H1 (cell line): ENCODE data around the gene SAMD9. TPM values are rescaled to one million over a fixed set of nuclear protein-coding genes. Genes with fewer than 3 reads are reported as not detected.

ENCODE experiments used
- CTCF ChIA-PET: fragments of 300-600 bp; sonication (Branson Sonifier 250); formaldehyde crosslinking; loops from one replicate; lab custom pipeline; 2021; ENCODE audit not compliant: partially characterized antibody; lab: Charles Lee
- POLR2A ChIA-PET: fragments of 300-600 bp; sonication (Branson Sonifier 250); formaldehyde crosslinking; loops from one replicate; lab custom pipeline; 2021; ENCODE audit warnings: inconsistent platforms; ENCODE audit not compliant: partially characterized antibody; lab: Charles Lee
- DNase-seq, 2 experiments: peaks; one replicate each; pipeline versions ENCODE4 v3.0.0 to v3.0.0-alpha.2; 2010 to 2022; ENCODE audit warnings: low spot score in 2 of 2, low read depth in 1 of 2, mixed read lengths in 1 of 2
- FAIRE-seq: peaks from 2 replicates; lab custom pipeline; 2011; peaks lifted over from hg19 to GRCh38; lab: Jason Lieb, UNC
- H2AFZ ChIP-seq: 2 replicates; pipeline ENCODE4 v1.8.1; 2012; ENCODE audit warnings: low read length, inconsistent platforms
- H2AK5ac ChIP-seq: 2 replicates; pipeline ENCODE4 v1.6.1; 2013; ENCODE audit warnings: low read depth, low read length
- H2BK120ac ChIP-seq: replicated peaks from 2 replicates; pipeline ENCODE3; 2013; ENCODE audit warnings: low read depth, low read length, inconsistent platforms
- H2BK12ac ChIP-seq: 2 replicates; pipeline ENCODE4 v1.6.1; 2013; ENCODE audit warnings: low read depth, low read length
- H2BK15ac ChIP-seq: 2 replicates; pipeline ENCODE4 v1.6.1; 2013; ENCODE audit warnings: low read length
- H2BK20ac ChIP-seq: 2 replicates; pipeline ENCODE4 v1.6.1; 2013; ENCODE audit warnings: low read length
- H2BK5ac ChIP-seq: 2 replicates; pipeline ENCODE4 v1.6.1; 2013; ENCODE audit warnings: low read depth, low read length
- H3K14ac ChIP-seq: 2 replicates; pipeline ENCODE4 v1.6.1; 2013; ENCODE audit warnings: inconsistent platforms; ENCODE audit not compliant: insufficient read length
- H3K18ac ChIP-seq: 2 replicates; pipeline ENCODE4 v1.6.1; 2013; ENCODE audit warnings: low read length; ENCODE audit errors: extremely low read depth
- H3K23ac ChIP-seq: 2 replicates; pipeline ENCODE4 v1.6.1; 2013; ENCODE audit warnings: inconsistent platforms; ENCODE audit not compliant: insufficient read length
- H3K23me2 ChIP-seq: 2 replicates; pipeline ENCODE4 v1.6.1; 2013; ENCODE audit warnings: low read depth, low read length
- H3K27ac ChIP-seq: 2 replicates; pipeline ENCODE4 v1.6.1; 2011; ENCODE audit warnings: low read depth, low read length, inconsistent platforms
- H3K27me3 ChIP-seq, 4 experiments: replicated peaks in 1 of 4; 1 replicate in 1 of 4; 2 replicates in 3 of 4; pipeline versions ENCODE4 v1.6.1 to v1.8.1; 2011 to 2013; ENCODE audit warnings: low read length in 3 of 4, mild to moderate bottlenecking in 3 of 4, inconsistent platforms in 2 of 4, mixed read lengths in 2 of 4, moderate library complexity in 1 of 4; ENCODE audit not compliant: control insufficient read depth in 3 of 4, insufficient read depth in 3 of 4; ENCODE audit errors: extremely low read depth in 1 of 4
- H3K36me3 ChIP-seq, 4 experiments: 2 replicates each; pipeline versions ENCODE4 v1.6.1 to v1.8.1; 2011 to 2013; ENCODE audit warnings: mild to moderate bottlenecking in 4 of 4, low read length in 3 of 4, moderate library complexity in 2 of 4, control low read depth in 1 of 4, inconsistent platforms in 1 of 4; ENCODE audit not compliant: insufficient read depth in 4 of 4, control insufficient read depth in 2 of 4
- H3K4ac ChIP-seq: replicated peaks from 2 replicates; pipeline ENCODE3; 2013; ENCODE audit warnings: low read length, low read depth, mixed read lengths, inconsistent platforms; ENCODE audit not compliant: insufficient read length
- H3K4me1 ChIP-seq, 4 experiments: replicated peaks in 1 of 4; 1 replicate in 1 of 4; 2 replicates in 3 of 4; pipeline versions ENCODE4 v1.6.1 to v1.8.1; 2011 to 2013; ENCODE audit warnings: low read length in 3 of 4, inconsistent platforms in 2 of 4, mixed read lengths in 1 of 4; ENCODE audit not compliant: insufficient read depth in 4 of 4, control insufficient read depth in 3 of 4
- H3K4me2 ChIP-seq, 2 experiments: 2 replicates each; pipeline versions ENCODE4 v1.6.1 to v1.8.1; 2011 to 2013; ENCODE audit warnings: low read depth in 2 of 2, low read length in 2 of 2, control low read depth in 1 of 2, inconsistent platforms in 1 of 2, mild to moderate bottlenecking in 1 of 2; ENCODE audit not compliant: insufficient read depth in 1 of 2
- H3K4me3 ChIP-seq, 4 experiments: fragments of 200-600, 300-600 bp in 1 of 4; sonication (generic), shearing (Covaris generic), sonication (Bioruptor Twin) in 1 of 4; 2 replicates each; pipeline versions ENCODE4 v1.5.1 to v1.8.1; 2011 to 2016; ENCODE audit warnings: low read length in 4 of 4, low read depth in 3 of 4, control low read depth in 2 of 4, inconsistent platforms in 2 of 4, mild to moderate bottlenecking in 2 of 4, mixed read lengths in 1 of 4, moderate library complexity in 1 of 4; ENCODE audit not compliant: insufficient read depth in 2 of 4; ENCODE audit errors: extremely low read depth in 1 of 4
- H3K56ac ChIP-seq: replicated peaks from 2 replicates; pipeline ENCODE3; 2013; ENCODE audit warnings: low read depth, mild to moderate bottlenecking, mixed read lengths, low read length, inconsistent platforms; ENCODE audit not compliant: insufficient read length
- H3K79me1 ChIP-seq: 2 replicates; pipeline ENCODE4 v1.6.1; 2013; ENCODE audit warnings: low read depth, low read length, control low read depth
- H3K79me2 ChIP-seq, 2 experiments: 2 replicates each; pipeline versions ENCODE4 v1.6.1 to v1.8.1; 2012 to 2013; ENCODE audit warnings: low read length in 2 of 2, mild to moderate bottlenecking in 2 of 2, inconsistent platforms in 1 of 2; ENCODE audit not compliant: insufficient read depth in 2 of 2, control insufficient read depth in 1 of 2
- H3K9ac ChIP-seq, 4 experiments: replicated peaks in 1 of 4; 1 replicate in 1 of 4; 2 replicates in 3 of 4; pipeline versions ENCODE4 v1.6.1 to v1.8.1; 2011 to 2013; ENCODE audit warnings: low read depth in 3 of 4, low read length in 3 of 4, control low read depth in 2 of 4, mild to moderate bottlenecking in 2 of 4, moderate library complexity in 2 of 4, inconsistent platforms in 1 of 4; ENCODE audit errors: extremely low read depth in 1 of 4
- H3K9me3 ChIP-seq, 2 experiments: 2 replicates each; pipeline versions ENCODE4 v1.6.1 to v1.8.1; 2012 to 2013; ENCODE audit warnings: mild to moderate bottlenecking in 2 of 2, moderate library complexity in 2 of 2, control low read depth in 1 of 2, inconsistent platforms in 1 of 2, low read depth in 1 of 2, low read length in 1 of 2, mixed read lengths in 1 of 2; ENCODE audit not compliant: insufficient read depth in 2 of 2
- H4K20me1 ChIP-seq, 2 experiments: replicated peaks in 1 of 2; 2 replicates each; pipeline versions ENCODE3 to v1.8.1; 2011 to 2013; ENCODE audit warnings: inconsistent platforms in 2 of 2, low read length in 2 of 2, mild to moderate bottlenecking in 1 of 2; ENCODE audit not compliant: insufficient read depth in 2 of 2, control insufficient read depth in 1 of 2
- H4K5ac ChIP-seq: 2 replicates; pipeline ENCODE4 v1.6.1; 2013; ENCODE audit warnings: low read length, low read depth, mixed read lengths, inconsistent platforms; ENCODE audit not compliant: insufficient read length
- H4K8ac ChIP-seq: 2 replicates; pipeline ENCODE4 v1.8.0; 2013; ENCODE audit warnings: mild to moderate bottlenecking, moderate library complexity, low read length, inconsistent platforms; ENCODE audit not compliant: insufficient read depth; ENCODE audit errors: extremely low read depth
- H4K91ac ChIP-seq: replicated peaks from 2 replicates; pipeline ENCODE3; 2013; ENCODE audit warnings: low read length, mixed read lengths, inconsistent platforms; ENCODE audit not compliant: insufficient read length
- CHD2 ChIP-seq: IDR thresholded peaks from 2 replicates; pipeline ENCODE4 v1.6.1; 2012; ENCODE audit warnings: low read length, improper control_type of control experiment
- CREB1 ChIP-seq: IDR thresholded peaks from 2 replicates; pipeline ENCODE4 v1.6.1; 2012; ENCODE audit warnings: inconsistent platforms
- EP300 ChIP-seq, 2 experiments: IDR thresholded peaks; 1 replicate in 1 of 2; 2 replicates in 1 of 2; pipeline ENCODE4 v1.6.1; 2011 to 2012; ENCODE audit warnings: low read depth in 2 of 2, low read length in 2 of 2, mild to moderate bottlenecking in 2 of 2, borderline replicate concordance in 1 of 2, inconsistent platforms in 1 of 2, moderate library complexity in 1 of 2
- EZH2 ChIP-seq: fragments of 200-600 bp; sonication (generic); IDR thresholded peaks from 2 replicates; pipeline ENCODE4 v1.7.1; 2012; ENCODE audit warnings: low read depth, mild to moderate bottlenecking, moderate library complexity, low read length, inconsistent platforms; ENCODE audit not compliant: severe bottlenecking
- HDAC6 ChIP-seq: IDR thresholded peaks from one replicate; pipeline ENCODE4 v1.7.1; 2012; ENCODE audit warnings: low read depth, mild to moderate bottlenecking, inconsistent platforms, low read length, moderate library complexity
- JUN ChIP-seq: IDR thresholded peaks from 2 replicates; pipeline ENCODE4 v1.6.1; 2011; ENCODE audit warnings: low read depth, mild to moderate bottlenecking, improper control_type of control experiment, low read length
- KDM1A ChIP-seq: fragments of 200-600, 300-600 bp; sonication (generic); IDR thresholded peaks from 2 replicates; pipeline ENCODE4 v1.7.1; 2016; ENCODE audit warnings: mild to moderate bottlenecking, low read length, borderline replicate concordance
- KDM5A ChIP-seq: fragments of 200-600 bp; IDR thresholded peaks from 2 replicates; pipeline ENCODE4 v1.7.1; 2012; ENCODE audit warnings: mild to moderate bottlenecking, low read length, inconsistent platforms, mixed read lengths
- PHF8 ChIP-seq: fragments of 200-600 bp; sonication (generic); conservative IDR thresholded peaks from 2 replicates; pipeline ENCODE4 v1.7.1; 2012; ENCODE audit warnings: low read depth, mild to moderate bottlenecking, inconsistent platforms, low read length, moderate library complexity
- POLR2AphosphoS5 ChIP-seq: IDR thresholded peaks from 2 replicates; pipeline ENCODE4 v1.6.1; 2011; ENCODE audit warnings: low read depth, low read length
- POU5F1 ChIP-seq: IDR thresholded peaks from 2 replicates; pipeline ENCODE4 v1.6.1; 2011; ENCODE audit warnings: low read depth, mild to moderate bottlenecking, low read length, moderate library complexity
- TAF1 ChIP-seq: IDR thresholded peaks from 2 replicates; pipeline ENCODE4 v1.6.1; 2011; ENCODE audit warnings: mild to moderate bottlenecking, low read depth, low read length
- TEAD4 ChIP-seq: IDR thresholded peaks from 2 replicates; pipeline ENCODE4 v1.6.1; 2012; ENCODE audit warnings: low read depth, low read length, inconsistent platforms, mixed read lengths
- ZNF274 ChIP-seq: IDR thresholded peaks from 2 replicates; pipeline ENCODE4 v1.7.0; 2012; ENCODE audit warnings: low read length, borderline replicate concordance; ENCODE audit errors: extremely low read depth
- WGBS, 2 experiments: shearing (Covaris generic) in 1 of 2; methylation state at CpG; one replicate each; pipeline versions ENCODE4 v1.1.6 to v1.1.7; 2013 to 2015; ENCODE audit warnings: low lambda C conversion rate in 2 of 2, mixed read lengths in 2 of 2, inconsistent platforms in 1 of 2, low coverage in 1 of 2, missing lambda C conversion rate in 1 of 2; ENCODE audit not compliant: insufficient replicate concordance in 2 of 2, insufficient coverage in 1 of 2, insufficient read length in 1 of 2; ENCODE audit errors: extremely low coverage in 1 of 2, missing lambda C conversion rate in 1 of 2; 5-methylcytosine and 5-hydroxymethylcytosine counted together
- polyA plus RNA-seq, 7 experiments: library from polyadenylated mRNA; depleted of rRNA in 3 of 7; stranded (reverse) in 5 of 7; unstranded in 2 of 7; fragments of >200 nt in 5 of 7; fragments of 200-250 nt in 2 of 7; gene quantifications; 1 replicate in 5 of 7; 2 replicates in 1 of 7; 4 replicates in 1 of 7; pipeline versions ENCODE4 v1.2.1 to v1.2.3, GENCODE V29; 2011 to 2013; ENCODE audit warnings: missing spikeins in 2 of 7, mixed read lengths in 2 of 7
- total RNA-seq: library from RNA; stranded (reverse); fragmentation: NEBNext Ultra II Directional; extraction: Animal tissue kit (Norgen Biotek cat#: 25700); gene quantifications from 2 replicates; pipeline ENCODE4 v1.2.1, GENCODE V29; 2021
- TF ChIP-seq, protein P1 (sequence below): IDR thresholded peaks from 2 replicates; pipeline ENCODE4 v1.6.1; 2012; ENCODE audit warnings: inconsistent platforms

The SAMD9 gene
- total and polyA plus RNA-seq, 2 of the 8 experiments (the other 6 are each of a cell fraction or from before 2014, with no cell fraction given), result 0.02 TPM; not detected in 1

- Histone ChIP-seq H2BK120ac (no peak overlapping the region), H3K79me1 (no peaks in the 10 kb centered on the region), H3K9me3 (no peaks in the 10 kb centered on the region), H3K27ac (no peak overlapping the region), H3K36me3 (no peaks in the 10 kb centered on the region), H4K20me1 (no peaks in the 10 kb centered on the region), H3K4ac (no peak overlapping the region), H3K4me2 (no peak overlapping the region), H3K79me2 (no peaks in the 10 kb centered on the region), H3K9ac (no peak overlapping the region), H3K27me3 (no peaks in the 10 kb centered on the region), H3K14ac (no peak overlapping the region), H4K5ac (no peak overlapping the region), H2AFZ (no peak overlapping the region), H3K56ac (no peak overlapping the region), H2BK20ac (no peak overlapping the region), H2BK15ac (no peak overlapping the region), H3K23ac (no peak overlapping the region), H2BK12ac (no peak overlapping the region), H2AK5ac (no peak overlapping the region), H3K4me3 (no peak overlapping the region), H4K8ac (no peak overlapping the region), H3K18ac (no peak overlapping the region), H3K23me2 (no peaks in the 10 kb centered on the region), H4K91ac (no peak overlapping the region), H3K4me1 (no peaks in the 10 kb centered on the region), H2BK5ac (no peak overlapping the region)
- 88% methylated on average over 7 of the region's 7 CpGs; no CpG with 5 or more reads in 1 of the 2 experiments for WGBS, 2 experiments
- POLR2A ChIA-PET, result no interaction called here
- CTCF ChIA-PET, result no interaction called here
- FAIRE-seq, result no peak
- no peak for DNase-seq
- TF ChIP-seq JUN (no peak), TAF1 (no peak), EZH2 (no peak), EP300 (IDR thresholded peaks at IDR 0.05; ENCODE audit: borderline replicate concordance in 1 of 2, low read depth in 2 of 2, low read length in 2 of 2) (no peak), POLR2AphosphoS5 (no peak), KDM5A (no peak), PHF8 (no peak), KDM1A (no peak), TEAD4 (no peak), CHD2 (no peak), ZNF274 (no peak), CREB1 (no peak), POU5F1 (no peak), HDAC6 (no peak)
- TF ChIP-seq, protein P1, sequence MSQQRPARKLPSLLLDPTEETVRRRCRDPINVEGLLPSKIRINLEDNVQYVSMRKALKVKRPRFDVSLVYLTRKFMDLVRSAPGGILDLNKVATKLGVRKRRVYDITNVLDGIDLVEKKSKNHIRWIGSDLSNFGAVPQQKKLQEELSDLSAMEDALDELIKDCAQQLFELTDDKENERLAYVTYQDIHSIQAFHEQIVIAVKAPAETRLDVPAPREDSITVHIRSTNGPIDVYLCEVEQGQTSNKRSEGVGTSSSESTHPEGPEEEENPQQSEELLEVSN, result no peak
Measured at GRCh38 chr7:93115796-93116195, 2.0 kb downstream of the SAMD9 start.
